Kidney (tissue), 14 donors: Measurements from ENCODE around the gene CGNL1. TPM values are rescaled to one million over a fixed set of nuclear protein-coding genes. Genes with fewer than 3 reads are reported as not detected.

ENCODE experiments used
- DNase-seq, 5 donors: peaks; one replicate each; pipeline ENCODE4 v3.0.0-alpha.2; 2013 to 2020
- FAIRE-seq: peaks from 2 replicates; lab custom pipeline; 2012; peaks lifted over from hg19 to GRCh38; lab: Jason Lieb, UNC
- H3K27ac ChIP-seq, 2 donors: one replicate each; pipeline ENCODE4 v1.7.0; 2013; ENCODE audit warnings: low read depth in 2 of 2, low read length in 2 of 2, inconsistent platforms in 1 of 2
- H3K27me3 ChIP-seq: one replicate; pipeline ENCODE4 v1.7.1; 2013; ENCODE audit warnings: low read length, inconsistent platforms; ENCODE audit not compliant: control insufficient read depth, insufficient read depth
- H3K36me3 ChIP-seq, 3 donors: one replicate each; pipeline versions ENCODE4 v1.7.0 to v1.7.1; 2013; ENCODE audit warnings: low read length in 3 of 3, control low read depth in 1 of 3, inconsistent platforms in 1 of 3; ENCODE audit not compliant: insufficient read depth in 3 of 3, control insufficient read depth in 2 of 3
- H3K4me1 ChIP-seq, 3 donors: one replicate each; pipeline versions ENCODE4 v1.7.0 to v1.7.1; 2013; ENCODE audit warnings: low read length in 3 of 3, inconsistent platforms in 1 of 3, low read depth in 1 of 3; ENCODE audit not compliant: control insufficient read depth in 2 of 3, insufficient read depth in 2 of 3
- H3K4me3 ChIP-seq, 3 donors: one replicate each; pipeline versions ENCODE4 v1.7.0 to v1.8.1; 2013; ENCODE audit warnings: low read length in 3 of 3, control low read depth in 1 of 3, inconsistent platforms in 1 of 3
- H3K9ac ChIP-seq, 3 donors: one replicate each; pipeline versions ENCODE4 v1.7.0 to v1.7.1; 2013; ENCODE audit warnings: low read length in 3 of 3, control low read depth in 1 of 3, inconsistent platforms in 1 of 3
- H3K9me3 ChIP-seq, 3 donors: one replicate each; pipeline versions ENCODE4 v1.7.0 to v1.7.1; 2013; ENCODE audit warnings: low read length in 3 of 3, control low read depth in 1 of 3, inconsistent platforms in 1 of 3; ENCODE audit not compliant: control insufficient read depth in 2 of 3, insufficient read depth in 1 of 3
- CTCF ChIP-seq: IDR thresholded peaks from 3 replicates; pipeline ENCODE4 v1.5.1; 2012; ENCODE audit warnings: mild to moderate bottlenecking, moderate library complexity, borderline replicate concordance; ENCODE audit not compliant: insufficient read depth; ENCODE audit errors: extremely low read depth
- intact Hi-C: fragments of 100-400 bp; cut with DNase I; formaldehyde crosslinking; loops from one replicate; pipeline ENCODE4 v1.11.1; 2022
- polyA plus RNA-seq: library from polyadenylated mRNA; stranded (reverse); fragments of 350-450 nt; fragmentation: Illumina TruSeq; extraction: RNeasy Lipid Tissue Mini Kit (QIAGEN cat#74804); gene quantifications from one replicate; pipeline ENCODE4 v1.2.3, GENCODE V29; 2014; ENCODE audit warnings: low read depth, low replicate concordance; ENCODE audit not compliant: insufficient read depth
- total RNA-seq: library from RNA; stranded (reverse); fragmentation: NEBNext Ultra II Directional; extraction: Animal tissue kit (Norgen Biotek cat#: 25700); gene quantifications from one replicate; pipeline ENCODE4 v1.2.1, GENCODE V29; 2021
- donor health status: control.
- donor health status: control.
- donor health status: control.
- donor health status: control.
- donor health status: control.
- donor health status: DM: yes; HTN: yes; CAD: no.
- donor health status: Normal renal cell carcinoma (clear cell type).

CGNL1 gene
- total and polyA plus RNA-seq, 2 donors from 2014 or later = 62.0 to 81.5 TPM

DNA sequence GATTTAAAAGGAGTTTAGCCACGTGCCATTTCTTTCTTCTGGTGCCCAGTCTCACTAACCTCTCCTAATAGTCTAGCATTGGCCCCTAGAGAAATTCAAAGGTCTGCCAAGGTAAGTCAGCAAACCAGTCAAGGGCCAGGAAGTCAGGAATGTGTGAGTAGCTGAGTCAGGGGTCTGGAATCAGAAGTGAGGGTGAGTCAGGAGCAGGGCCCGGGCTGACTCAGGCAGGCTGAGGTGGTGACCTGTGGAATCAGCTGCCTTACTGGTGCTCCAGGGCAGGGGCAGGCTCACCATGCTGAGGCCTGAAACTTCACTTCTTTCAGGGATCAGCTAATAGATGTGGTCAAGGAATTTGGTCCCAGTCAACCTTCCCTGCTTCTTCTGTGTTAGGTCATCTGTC lies 109.6 kb downstream of the CGNL1 start:
- peak overlapping the region; percentile 66 to 93 for H3K27ac ChIP-seq
- no peak for TF ChIP-seq CTCF
- peak; percentile 67 for FAIRE-seq

GRCh38 chr15:57486833-57487232 lies 110.5 kb downstream of the CGNL1 start:
- TF ChIP-seq CTCF = no peak
- no peak overlapping the region for H3K4me3 ChIP-seq
- peaks cover 0 to 11% (median 10%) of the 10 kb centered on the region in 3 donors for H3K36me3 ChIP-seq
- peak overlapping the region; percentile 66 to 93 for H3K27ac ChIP-seq
- no peak overlapping the region for H3K9ac ChIP-seq
- H3K9me3 ChIP-seq = no peaks in the 10 kb centered on the region
- H3K27me3 ChIP-seq = no peaks in the 10 kb centered on the region
- intact Hi-C loops = no loop called here
- no peak for DNase-seq
- FAIRE-seq = no peak
- H3K4me1 ChIP-seq = peaks cover 0 to 23% (median 13%) of the 10 kb centered on the region in 3 donors

More for the DNA sequence above, 109.6 kb downstream of the CGNL1 start:
- Histone ChIP-seq H3K27me3 (no peaks in the 10 kb centered on the region), H3K9me3 (no peaks in the 10 kb centered on the region), H3K4me3 (no peak overlapping the region), H3K4me1 (peaks cover 0 to 23% (median 13%) of the 10 kb centered on the region in 3 donors), H3K36me3 (peaks cover 0 to 5% (median 4%) of the 10 kb centered on the region in 3 donors), H3K9ac (no peak overlapping the region)
- peak in 1 of 5 donors; percentile 91 for DNase-seq
- intact Hi-C loops = no loop called here

GRCh38 chr15:57489122-57489521 lies 112.8 kb downstream of the CGNL1 start:
- TF ChIP-seq CTCF = no peak
- DNase-seq = no peak

GRCh38 chr15:57493351-57493750 lies 117.0 kb downstream of the CGNL1 start:
- Histone ChIP-seq H3K36me3 (peaks cover 0 to 22% (median 16%) of the 10 kb centered on the region in 3 donors), H3K4me1 (peaks cover 0 to 21% (median 1%) of the 10 kb centered on the region in 3 donors), H3K9me3 (no peaks in the 10 kb centered on the region), H3K9ac (no peak overlapping the region), H3K27ac (no peak overlapping the region), H3K4me3 (no peak overlapping the region), H3K27me3 (no peaks in the 10 kb centered on the region)
- no peak for TF ChIP-seq CTCF
- FAIRE-seq = no peak
- DNase-seq = no peak
- intact Hi-C loops = no loop called here

More at GRCh38 chr15:57489122-57489521, 112.8 kb downstream of the CGNL1 start:
- Histone ChIP-seq H3K27ac (no peak overlapping the region), H3K4me3 (no peak overlapping the region), H3K9me3 (no peaks in the 10 kb centered on the region), H3K36me3 (peaks cover 0 to 20% (median 10%) of the 10 kb centered on the region in 3 donors), H3K4me1 (peaks cover 0 to 23% (median 13%) of the 10 kb centered on the region in 3 donors), H3K27me3 (no peaks in the 10 kb centered on the region), H3K9ac (no peak overlapping the region)
- intact Hi-C loops = no loop called here
- FAIRE-seq = no peak
